SIG-M5 (cell line): ENCODE results near the gene RAD54L.
"Not testable (repeated sequence)": the region's sequence is repeated elsewhere in the genome, so short reads cannot be mapped to it uniquely, and the experiment has no call there.

Experiments used
- DNase-seq: peaks from one replicate; lab custom pipeline; 2025; lab: John Stamatoyannopoulos, UW

The RAD54L gene

DNA sequence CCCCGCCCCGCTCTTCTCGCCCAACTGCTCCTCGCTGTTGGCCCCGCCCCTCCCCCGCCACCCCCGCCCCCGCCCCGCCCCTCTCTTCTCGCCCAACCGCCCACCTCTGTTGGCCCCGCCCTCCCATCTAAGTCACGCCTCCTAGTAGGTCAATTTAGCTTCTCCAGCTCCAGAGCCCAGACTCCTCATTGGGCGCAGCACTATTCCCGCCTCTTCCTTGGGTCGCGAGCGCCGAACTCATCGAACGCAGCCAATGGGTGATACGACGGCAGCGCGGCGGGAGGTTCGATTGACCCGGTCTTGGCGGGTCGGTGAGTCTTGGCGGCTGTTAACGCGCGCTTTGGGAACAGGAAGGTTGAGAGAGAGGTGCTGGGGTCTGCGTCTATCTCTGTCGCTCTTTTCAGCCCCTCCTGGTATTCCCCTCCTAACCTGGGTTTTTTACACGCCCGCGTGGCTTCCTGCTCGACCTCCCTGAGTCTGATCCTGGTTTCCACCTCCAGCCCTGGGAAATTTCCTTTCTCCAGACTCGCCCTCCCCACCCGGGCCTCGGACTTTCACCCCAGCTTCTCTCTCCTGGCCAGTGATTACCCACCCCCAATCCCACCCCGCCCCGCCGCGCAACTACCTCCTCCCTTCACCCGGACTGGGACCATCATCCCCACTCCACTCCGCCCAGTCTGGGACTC lies at the start of gene RAD54L:
RAD54L (plus strand) TSS at position 328 of the 686 bp plus-strand sequence. CDS start 643 bp downstream, outside the sequence.
- peak; percentile 94 for DNase-seq

DNA sequence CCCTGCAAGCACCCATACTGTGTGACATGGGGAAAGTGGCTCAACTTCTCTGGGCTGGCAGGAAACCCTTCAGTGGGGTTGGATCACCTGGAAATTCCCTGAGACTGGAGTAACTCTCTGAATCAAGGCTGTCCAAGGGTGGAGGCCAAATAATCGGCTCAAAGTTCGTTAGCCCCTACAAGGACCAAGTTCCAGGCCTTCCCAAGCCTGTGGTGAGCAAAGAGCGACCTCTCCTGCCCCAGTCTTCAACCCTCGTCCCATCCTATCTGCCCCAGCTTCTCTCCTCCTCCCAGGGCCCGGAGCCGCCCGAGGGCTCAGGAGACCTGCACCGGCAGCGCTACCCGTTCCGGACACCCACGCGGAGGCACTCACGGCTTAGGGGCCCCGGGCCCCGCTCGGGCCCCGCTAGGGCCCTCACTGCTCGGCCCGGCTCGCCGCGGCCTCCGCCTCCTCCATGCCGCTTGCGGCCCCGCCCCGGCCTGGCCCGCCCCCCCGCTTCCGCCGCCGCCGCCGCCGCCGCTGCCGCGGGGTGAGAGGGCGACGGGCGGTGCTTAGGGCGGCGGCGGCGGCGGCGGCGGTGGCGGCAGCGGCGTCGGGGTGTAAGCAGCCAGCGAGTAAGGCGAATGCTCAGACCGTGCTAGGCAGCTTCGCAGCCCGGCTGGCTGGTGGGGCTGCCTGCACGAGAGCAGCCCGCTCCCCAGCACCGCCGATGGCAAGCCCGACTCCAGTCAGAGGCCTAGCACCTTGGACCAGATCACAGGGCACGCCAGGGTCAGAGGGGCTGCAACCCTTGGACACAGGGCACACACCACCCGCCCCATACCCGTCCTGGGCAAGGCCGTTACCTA lies 49.4 kb upstream of the RAD54L start, which contains the start of gene POMGNT1:
POMGNT1 (minus strand) TSS at position 471 of the 848 bp plus-strand sequence. CDS start 613 bp downstream, outside the sequence.
- DNase-seq, result no peak

DNA sequence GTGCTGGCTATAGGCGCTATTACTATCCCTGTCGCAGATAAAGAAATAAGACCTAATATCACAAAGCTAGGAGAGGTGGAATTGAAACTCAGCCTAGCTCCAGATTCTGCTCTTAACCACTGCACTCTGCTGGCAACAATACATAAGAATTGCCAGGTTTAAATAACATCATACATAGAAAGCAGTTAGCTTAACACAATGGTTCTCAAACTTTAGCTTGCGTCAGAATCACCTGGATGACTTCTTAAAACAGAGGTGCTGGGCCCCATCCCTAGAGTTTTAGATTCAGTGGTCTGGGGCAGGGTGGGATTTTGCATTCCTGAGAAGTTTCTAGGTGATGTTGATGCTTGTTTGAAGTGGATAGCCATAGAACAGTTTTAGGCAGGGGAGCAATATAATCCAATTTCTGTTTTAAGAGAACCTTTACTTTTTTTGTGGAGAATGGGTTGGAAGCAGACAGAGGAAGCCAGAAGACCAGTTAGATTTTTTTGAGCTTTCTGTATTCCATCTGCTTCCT lies 48.3 kb upstream of the RAD54L start:
- no peak for DNase-seq

DNA sequence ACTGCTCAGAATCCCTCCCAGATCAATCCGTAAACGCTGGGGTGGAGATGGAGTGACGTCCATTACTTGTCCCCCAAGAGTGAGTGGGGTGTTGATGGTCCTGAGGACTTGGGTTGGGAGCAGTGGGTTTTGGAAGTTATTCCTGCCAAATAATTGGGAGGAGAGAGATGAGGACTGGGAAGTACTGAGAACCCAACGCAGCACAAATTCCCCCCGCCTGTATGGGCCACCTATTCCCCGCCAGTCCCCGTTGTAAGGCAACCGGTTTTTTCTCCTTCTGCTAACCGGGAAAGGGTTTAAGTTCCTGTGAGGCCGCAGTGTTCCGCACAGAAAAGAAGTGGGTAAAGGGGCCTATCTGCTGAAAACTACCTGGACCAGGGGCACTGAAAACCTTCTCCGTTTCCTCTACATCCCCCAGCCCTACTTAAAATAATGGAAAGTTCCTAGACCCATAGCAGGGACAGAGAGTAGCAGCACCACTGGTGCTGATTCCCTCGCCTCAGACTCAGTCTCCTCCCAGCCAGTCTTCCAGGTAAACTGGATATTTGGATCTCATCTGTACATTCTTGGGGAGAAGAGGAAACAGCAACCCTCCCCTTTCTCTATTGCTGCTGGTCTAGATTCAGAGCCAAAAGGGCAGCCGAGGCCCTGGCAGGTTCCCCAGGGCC lies 43.7 kb upstream of the RAD54L start:
- no peak for DNase-seq

DNA sequence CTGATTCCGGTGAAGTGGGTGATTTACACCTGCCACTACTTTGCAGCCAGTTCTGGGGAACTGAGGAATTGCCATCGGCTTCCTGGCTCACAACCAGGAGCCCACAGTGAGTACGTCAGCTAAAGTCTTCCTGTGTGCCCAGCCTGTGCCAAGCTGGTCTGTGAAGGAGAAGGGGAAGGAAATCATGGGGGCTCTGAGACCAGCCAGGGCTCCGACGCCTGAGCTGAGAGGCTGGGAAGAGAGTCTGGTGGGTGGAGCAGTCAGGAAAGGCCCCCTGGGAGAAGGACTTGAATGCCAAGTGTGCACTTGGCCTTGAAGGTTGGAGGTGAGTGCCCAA lies 43.2 kb upstream of the RAD54L start:
- DNase-seq, result no peak

DNA sequence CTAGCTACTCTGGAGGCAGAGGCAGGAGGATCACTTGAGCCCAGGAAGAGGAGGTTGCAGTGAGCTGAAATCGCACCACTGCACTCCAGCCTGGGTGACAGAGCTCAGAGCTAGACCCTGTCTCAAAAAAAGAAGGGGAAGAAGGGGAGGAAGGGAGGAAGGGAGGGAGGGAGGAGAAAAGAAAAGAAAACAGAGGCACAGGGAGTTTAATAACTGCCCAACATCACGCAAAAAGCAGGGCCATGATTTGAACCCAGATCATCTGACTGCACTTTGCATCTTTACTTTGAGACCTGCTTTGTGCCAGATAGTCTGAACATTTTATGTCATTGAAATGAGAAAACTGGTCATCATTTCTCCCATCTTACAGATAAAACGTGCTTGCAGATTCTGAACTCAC lies 42.4 kb upstream of the RAD54L start:
- no peak for DNase-seq

DNA sequence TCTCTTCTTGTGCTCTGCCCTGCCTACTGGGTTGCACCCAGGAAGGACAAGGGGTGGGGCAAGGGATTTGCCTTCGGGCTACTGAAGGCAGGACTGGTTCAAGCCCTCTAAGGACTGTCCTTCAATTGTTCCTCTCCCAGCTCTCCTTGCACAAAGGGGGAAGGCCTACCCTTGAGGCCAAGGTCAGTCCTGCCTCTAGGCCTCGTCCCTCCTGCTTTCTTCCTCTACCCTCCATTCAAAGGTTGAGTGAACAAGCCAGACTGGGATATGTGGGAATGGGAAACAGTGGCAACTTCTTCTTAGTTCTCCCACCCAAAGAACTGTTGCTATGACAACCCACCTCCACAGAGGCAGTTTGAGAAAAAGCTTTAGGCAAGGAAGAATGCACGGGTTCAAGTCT lies 41.8 kb upstream of the RAD54L start:
- no peak for DNase-seq

DNA sequence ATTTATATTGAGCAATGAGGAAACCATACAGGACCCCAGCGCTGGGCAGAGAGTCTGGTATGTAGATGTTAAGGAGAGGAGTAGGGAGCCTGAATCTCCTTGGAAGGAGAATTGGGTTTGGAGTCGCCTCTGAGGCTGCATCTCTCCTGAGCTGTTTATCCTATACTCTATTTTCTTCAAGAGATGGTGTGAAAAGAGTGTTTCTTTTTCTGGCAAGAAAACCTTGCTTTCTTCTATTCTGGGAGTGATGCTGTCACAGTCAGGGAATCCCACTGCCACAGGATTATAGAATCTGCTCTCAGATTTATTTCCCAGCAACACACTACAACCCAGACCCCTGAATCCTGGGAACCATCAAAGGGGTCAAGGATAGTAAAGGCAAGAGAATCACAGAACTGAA lies 41.2 kb upstream of the RAD54L start:
- no peak for DNase-seq

DNA sequence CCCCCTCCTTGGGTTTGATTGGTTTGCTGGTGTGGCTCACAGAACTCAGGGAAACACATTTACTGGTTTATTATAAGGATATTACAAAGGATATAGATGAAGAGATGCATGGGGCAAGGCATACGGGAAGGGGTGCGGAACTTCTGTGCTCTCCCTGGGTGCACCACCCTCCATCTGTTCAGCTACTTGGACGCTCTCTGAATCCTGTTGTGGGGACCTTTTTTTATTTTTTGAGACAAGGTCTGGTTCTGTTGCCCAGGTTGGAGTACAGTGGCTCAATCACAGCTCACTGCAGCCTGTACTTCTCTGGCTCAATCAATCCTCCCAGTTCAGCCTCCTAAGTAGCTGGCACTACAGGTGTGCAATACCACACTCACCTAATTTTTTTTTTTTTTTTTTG lies 37.0 kb upstream of the RAD54L start:
- DNase-seq, result no peak

DNA sequence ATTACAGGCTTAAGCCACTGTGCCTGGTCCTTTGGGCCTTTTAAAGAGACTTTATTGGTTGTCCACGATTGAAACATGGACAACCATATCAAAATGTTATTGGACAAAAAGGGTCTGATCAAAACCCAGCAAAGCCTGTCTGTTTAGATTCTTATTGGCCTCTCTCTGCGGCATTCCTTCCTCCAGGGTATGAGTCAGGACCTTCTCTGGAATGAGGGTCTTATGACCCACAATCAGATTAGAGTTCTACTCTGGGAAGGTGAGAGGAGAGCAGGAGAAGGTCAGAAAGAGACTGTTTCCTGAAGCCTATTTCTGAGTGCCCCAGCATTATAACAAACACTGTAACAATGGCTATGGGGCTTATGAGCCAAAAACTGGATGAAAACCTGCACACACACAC lies 36.5 kb upstream of the RAD54L start:
- DNase-seq, result no peak

DNA sequence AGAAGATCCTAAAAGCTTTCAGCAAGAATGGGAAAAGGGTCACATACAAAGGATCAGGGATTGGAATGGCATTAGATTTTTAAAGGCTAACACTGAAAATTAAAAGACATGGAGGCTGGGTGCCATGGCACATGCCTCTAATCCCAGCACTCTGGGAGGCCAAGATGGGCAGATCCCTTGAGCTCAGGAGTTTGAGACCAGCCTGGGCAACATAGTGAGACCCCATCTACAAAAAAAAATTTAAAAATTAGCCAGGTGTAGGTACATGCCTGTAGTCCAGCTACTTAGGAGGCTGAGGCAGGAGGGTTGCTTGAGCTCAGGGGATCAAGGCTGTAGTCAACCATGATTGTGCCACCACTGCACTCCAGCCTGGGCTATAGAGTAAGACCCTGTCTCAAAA lies 32.1 kb upstream of the RAD54L start:
- no peak for DNase-seq

DNA sequence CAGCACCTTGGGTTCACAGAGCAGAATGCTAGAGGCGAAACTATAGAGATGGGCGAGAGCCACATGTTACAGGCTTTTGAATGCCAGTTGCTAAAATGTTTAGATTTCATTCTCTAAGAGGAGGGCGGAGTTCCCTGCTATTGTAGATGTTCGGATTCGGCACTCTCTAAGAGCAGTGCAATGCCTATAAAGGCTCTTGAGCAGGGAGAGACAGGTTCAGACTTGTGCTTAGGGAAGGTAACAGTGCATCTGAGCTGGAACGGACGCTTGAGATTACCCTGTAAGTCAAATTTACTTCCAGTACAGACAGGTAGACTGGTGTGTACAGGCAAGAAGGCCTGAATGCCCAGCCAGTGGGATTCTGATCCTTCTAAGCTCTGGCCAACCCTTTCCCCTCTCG lies 29.1 kb upstream of the RAD54L start:
- DNase-seq, result no peak

DNA sequence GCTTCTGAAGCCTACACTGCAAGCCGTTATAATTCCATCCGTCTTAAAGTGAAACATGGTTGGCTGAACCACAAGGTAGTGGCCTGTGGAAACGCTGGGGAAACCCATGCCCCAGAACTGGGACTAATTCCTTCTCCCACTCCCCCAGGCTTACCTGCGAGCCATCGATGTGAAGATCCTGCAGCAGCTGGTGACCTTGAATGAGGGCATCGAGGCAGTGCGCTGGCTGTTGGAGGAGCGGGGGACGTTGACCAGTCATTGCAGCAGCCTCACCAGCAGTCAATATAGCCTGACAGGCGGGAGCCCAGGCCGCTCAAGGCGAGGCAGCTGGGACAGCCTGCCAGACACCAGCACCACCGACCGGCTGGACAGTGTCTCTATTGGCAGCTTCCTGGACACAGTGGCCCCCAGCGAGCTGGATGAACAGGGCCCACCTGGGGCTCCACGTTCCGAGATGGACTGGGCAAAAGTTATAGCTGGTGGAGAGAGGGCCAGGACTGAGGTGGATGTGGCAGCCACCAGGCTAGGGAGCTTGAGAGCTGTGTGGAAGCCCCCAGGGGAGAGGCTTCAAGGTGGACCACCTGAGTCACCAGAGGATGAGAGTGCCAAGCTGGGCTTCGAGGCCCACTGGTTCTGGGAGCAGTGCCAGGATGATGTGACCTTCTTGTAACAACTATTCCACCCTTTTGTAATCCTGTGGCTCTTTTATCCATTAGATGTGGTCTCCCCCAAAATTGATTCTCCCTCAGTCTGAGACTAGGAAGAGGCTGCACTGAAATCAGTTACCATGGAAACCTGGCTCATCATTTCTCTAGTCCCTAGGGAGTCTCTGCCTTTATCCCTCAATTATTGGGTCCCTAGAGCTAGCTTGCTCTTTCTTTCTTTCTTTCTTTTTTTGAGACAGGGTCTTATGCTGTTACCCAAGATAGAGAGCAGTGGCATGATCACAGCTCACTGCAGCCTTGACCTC lies 27.7 kb upstream of the RAD54L start:
- no peak for DNase-seq

DNA sequence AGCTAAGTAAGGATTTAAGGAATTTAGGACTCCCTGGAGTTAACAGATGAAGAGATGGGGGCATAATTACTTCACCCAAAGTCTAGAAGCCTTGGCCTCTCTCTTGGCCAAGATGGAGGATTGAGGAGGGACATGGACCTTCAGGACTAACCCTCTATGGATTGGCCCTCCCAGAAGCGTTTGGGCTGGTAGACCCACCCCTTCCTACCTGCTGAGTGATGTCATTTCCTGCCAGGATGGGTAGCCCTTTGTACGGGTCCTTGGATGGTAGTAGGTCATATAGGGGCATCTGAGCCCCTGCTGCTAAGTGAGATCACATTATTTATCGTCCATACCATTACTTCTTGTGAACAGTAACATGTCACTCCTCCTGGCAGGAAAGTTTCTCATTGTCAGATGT lies 26.8 kb upstream of the RAD54L start:
- no peak for DNase-seq

DNA sequence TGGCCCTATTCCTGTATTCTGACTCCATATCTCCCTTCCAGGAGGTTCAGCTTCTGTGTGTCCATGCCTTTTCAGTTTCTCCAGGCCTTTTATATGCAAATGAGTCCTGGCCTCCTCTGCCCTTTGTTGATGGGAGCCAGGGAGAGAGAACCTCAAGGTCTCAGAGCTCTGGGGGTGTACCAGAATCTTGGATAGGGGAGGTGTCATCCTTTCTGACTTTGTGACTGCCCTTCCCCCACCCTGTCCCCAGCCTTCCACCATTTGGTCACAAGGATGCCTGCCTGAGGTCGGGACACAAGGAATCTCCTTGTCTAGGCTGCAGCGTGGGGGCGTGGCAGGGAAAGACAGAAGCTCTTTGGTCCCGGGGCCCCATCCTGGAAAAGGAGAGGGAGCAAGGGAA lies 25.8 kb upstream of the RAD54L start:
- DNase-seq, result no peak

DNA sequence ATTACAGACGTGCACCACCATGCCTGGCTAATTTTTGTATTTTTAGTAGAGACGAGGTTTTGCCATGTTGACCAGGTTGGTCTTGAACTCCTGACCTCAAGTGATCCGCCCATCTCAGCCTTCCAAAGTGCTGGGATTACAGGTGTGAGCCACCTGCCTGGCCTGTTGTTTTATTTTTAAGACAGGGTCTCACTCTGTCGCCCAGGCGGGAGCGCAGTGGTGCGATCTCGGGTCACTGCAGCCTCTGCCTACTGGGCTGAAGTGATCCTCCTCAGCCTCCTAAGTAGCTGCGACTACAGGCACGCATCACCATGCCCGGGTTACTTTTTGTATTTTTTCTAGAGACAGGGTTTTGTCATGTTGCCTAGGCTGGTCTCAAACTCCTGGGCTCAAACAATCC lies 24.5 kb upstream of the RAD54L start:
- DNase-seq, result not testable (repeated sequence)

DNA sequence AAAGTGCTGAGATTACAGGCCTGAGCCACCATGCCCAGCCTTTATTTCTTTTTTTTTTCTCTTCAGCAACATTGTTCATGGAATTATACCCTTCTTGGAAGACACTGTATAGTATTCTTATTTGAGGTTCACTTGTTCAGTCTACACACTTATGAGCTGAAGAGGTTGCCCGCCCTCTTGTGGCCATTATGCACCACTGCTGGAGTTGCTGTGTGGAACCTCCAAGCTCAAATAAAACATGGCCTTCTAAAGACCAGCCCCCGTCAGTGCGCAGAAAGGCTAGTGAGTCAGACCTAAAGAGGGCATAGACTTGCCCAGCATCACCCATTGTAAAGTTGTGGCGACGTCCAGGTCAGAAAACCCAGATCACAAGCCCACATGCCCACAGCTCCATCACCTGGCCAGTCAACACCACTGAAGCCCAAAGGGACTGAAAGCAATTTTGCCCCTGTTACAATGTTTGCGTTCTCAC lies 24.1 kb upstream of the RAD54L start:
- no peak for DNase-seq

DNA sequence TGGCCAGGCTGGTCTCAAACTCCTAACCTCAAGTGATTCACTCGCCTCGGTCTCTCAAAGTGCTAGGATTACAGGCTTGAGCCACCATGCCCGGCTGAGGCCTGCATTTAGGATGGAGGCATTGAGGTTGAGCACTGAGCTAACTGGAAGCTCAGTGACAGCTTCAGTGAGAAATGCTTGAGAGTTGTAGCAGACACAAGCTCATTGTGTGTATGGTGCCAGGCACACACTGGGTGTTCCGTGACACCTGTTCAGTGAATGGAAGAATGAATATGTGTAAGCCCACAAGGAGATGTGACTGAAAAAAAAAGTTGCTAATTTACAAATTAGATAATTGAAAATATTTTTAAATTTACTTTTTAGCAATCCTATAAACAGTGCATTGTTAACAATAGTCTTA lies 22.6 kb upstream of the RAD54L start:
- DNase-seq, result no peak

DNA sequence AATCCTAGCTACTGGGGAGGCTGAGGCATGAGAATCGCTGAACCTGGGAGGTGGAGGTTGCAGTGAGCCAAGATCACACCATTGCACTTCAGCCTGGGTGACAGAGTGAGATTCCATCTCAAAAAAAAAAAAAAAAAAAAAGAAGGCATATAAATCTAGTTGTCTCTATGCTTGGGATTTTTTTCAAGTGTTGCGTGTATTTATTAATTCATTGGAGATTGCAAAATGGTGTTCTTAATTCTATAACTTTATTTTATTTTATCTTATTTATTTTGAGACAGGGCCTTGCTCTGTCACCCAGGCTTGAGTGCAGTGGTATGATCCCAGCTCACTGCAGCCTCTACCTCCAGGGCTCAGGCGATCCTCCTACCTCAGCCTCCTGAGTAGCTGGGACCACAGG lies 16.3 kb upstream of the RAD54L start:
- not testable (repeated sequence) for DNase-seq

DNA sequence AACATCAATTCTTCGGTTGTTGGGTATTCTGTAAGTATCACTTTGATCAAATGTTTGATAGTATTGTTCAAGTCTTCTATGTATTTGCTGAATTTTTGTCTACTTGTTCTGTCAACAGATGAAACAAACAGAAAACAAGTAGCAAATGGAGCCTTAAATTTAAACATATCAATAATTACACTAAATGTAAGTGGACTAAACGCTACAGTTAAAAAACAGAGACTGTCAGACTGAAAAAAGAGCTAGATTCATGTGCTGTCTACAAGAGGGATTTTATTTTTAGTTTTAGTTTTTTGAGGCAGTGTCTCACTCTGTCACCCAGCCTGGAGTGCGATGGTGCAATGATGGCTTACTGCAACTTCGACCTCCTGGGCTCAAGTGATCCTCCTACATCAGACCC lies 10.7 kb upstream of the RAD54L start:
- no peak for DNase-seq

DNA sequence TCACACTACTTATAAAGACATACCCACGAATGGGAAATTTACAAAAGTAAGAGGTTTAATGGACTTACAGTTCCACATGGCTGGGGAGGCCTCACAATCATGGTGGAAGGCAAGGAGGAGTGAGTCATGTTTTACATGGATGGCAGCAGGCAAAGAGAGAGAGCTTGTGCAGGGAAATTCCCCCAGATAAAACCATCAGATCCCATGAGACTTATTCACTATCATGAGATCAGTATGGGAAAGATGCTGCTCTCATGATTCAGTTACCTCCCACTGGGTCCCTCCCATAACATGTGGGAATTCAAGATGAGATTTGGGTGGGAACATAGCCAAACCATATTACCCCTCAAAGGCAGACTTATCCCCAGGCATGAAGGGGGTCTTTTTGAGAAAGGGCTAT lies 8.7 kb upstream of the RAD54L start:
- DNase-seq, result not testable (repeated sequence)
